ENCODE results near the gene ZNF574. TPM values are rescaled to one million over a fixed set of nuclear protein-coding genes. Genes with fewer than 3 reads are reported as not detected.

Gene ZNF574
- total and polyA plus RNA-seq, 2 donors (not counting 3 experiments of a cell fraction or from before 2014, with no cell fraction given) = 13.6 to 15.3 TPM

- Histone ChIP-seq H3K9ac (replicated peaks; ENCODE audit: extremely low read depth, insufficient read depth, low read length) (no peak overlapping the region), H3K27ac (ENCODE audit: insufficient read depth, low read depth, low read length) (no peak overlapping the region), H3K4me1 (ENCODE audit: control insufficient read depth, extremely low read depth, insufficient read depth, low read length) (peaks cover 30% of the 10 kb centered on the region), H3K4me2 (ENCODE audit: insufficient read depth, low read length) (no peak overlapping the region), H3K79me2 (ENCODE audit: control insufficient read depth, insufficient read depth, low read length) (no peaks in the 10 kb centered on the region), H3K4me3 (replicated peaks in 1 of 3; ENCODE audit: insufficient read depth in 1 of 3, low read depth in 1 of 3, low read length in 3 of 3) (no peak overlapping the region), H3K27me3 (ENCODE audit: control insufficient read depth in 2 of 2, insufficient read depth in 2 of 2, low read length in 2 of 2) (no peaks in the 10 kb centered on the region), H3K9me3 (replicated peaks; ENCODE audit: control insufficient read depth, insufficient read depth, low read length) (no peaks in the 10 kb centered on the region), H3K36me3 (ENCODE audit: control insufficient read depth in 2 of 2, extremely low read depth in 1 of 2, insufficient read depth in 2 of 2, low read length in 2 of 2) (peaks cover 0 to 2% of the 10 kb centered on the region in 2 experiments), H2AFZ (ENCODE audit: low read depth, low read length) (no peak overlapping the region), H3K9me1 (replicated peaks; ENCODE audit: control insufficient read depth, extremely low read depth, insufficient read depth, low read length) (no peaks in the 10 kb centered on the region), H4K20me1 (replicated peaks; ENCODE audit: control insufficient read depth, extremely low read depth, insufficient read depth, low read length) (no peaks in the 10 kb centered on the region)
- POLR2A ChIA-PET = no interaction called here
- intact Hi-C loops (cut with micrococcal nuclease) (no loop called here), dilution Hi-C loops (cut with MboI; ENCODE audit: extremely low pct_ligation_motif_present, low sequenced_read_pairs) (no loop called here)
- CTCF ChIA-PET = no interaction called here
- TF ChIP-seq MYC (IDR thresholded peaks at IDR 0.05; ENCODE audit: low read depth, low read length) (no peak), EZH2 (IDR thresholded peaks at IDR 0.05; ENCODE audit: borderline replicate concordance, low read depth, low read length, severe bottlenecking) (no peak), POLR2A (IDR thresholded peaks at IDR 0.05; ENCODE audit: low read depth, low read length) (no peak), GATA2 (IDR thresholded peaks at IDR 0.05; ENCODE audit: insufficient read depth, insufficient read length, low read depth, low read length) (no peak), POLR2AphosphoS5 (IDR thresholded peaks at IDR 0.05; ENCODE audit: insufficient read depth, low read depth, low read length) (no peak), FOS (IDR thresholded peaks at IDR 0.05; ENCODE audit: borderline replicate concordance, insufficient read depth, low read length) (no peak), MAX (IDR thresholded peaks at IDR 0.05; ENCODE audit: insufficient read depth, insufficient read length) (no peak), CTCF (IDR thresholded peaks at IDR 0.05; ENCODE audit: extremely low read depth in 1 of 2, insufficient read depth in 1 of 2, low read depth in 1 of 2, low read length in 2 of 2) (no peak), JUN (IDR thresholded peaks at IDR 0.05; ENCODE audit: borderline replicate concordance, insufficient read depth, insufficient read length, low read depth) (no peak)
- BruUV-seq (replicated peaks) = no TSS peak
- DNase-seq (ENCODE audit: low read depth, low spot score) (no peak), FAIRE-seq (no peak)
These were observed 39.7 kb downstream of the ZNF574 start for GRCh38 chr19:42115705-42116104.

Data from endothelial cell of umbilical vein (primary cell).